Stomach (tissue), 4 donors: ENCODE measurements around the gene ZNF384.

ENCODE experiments used
- EP300 ChIP-seq: sonication (generic); formaldehyde crosslinking; IDR thresholded peaks from one replicate; pipeline ENCODE4 v1.6.1; 2017; ENCODE audit warnings: antibody characterized with exemption
- POLR2A ChIP-seq, 4 donors: fragments of 450-650 bp; IDR thresholded peaks; one replicate each; pipeline ENCODE4 v1.6.1; 2016; ENCODE audit warnings: antibody characterized with exemption in 4 of 4, control low read depth in 2 of 4, mild to moderate bottlenecking in 1 of 4, moderate library complexity in 1 of 4
- TF ChIP-seq, protein P1 (sequence below), 7 experiments: fragments of 450-650 bp in 4 of 7; fragments of 200-600 bp in 3 of 7; sonication (generic) in 3 of 7; IDR thresholded peaks; one replicate each; pipeline ENCODE4 v1.5.1; 2016 to 2019; ENCODE audit warnings: antibody characterized with exemption in 7 of 7, control low read depth in 2 of 7, mild to moderate bottlenecking in 1 of 7

DNA sequence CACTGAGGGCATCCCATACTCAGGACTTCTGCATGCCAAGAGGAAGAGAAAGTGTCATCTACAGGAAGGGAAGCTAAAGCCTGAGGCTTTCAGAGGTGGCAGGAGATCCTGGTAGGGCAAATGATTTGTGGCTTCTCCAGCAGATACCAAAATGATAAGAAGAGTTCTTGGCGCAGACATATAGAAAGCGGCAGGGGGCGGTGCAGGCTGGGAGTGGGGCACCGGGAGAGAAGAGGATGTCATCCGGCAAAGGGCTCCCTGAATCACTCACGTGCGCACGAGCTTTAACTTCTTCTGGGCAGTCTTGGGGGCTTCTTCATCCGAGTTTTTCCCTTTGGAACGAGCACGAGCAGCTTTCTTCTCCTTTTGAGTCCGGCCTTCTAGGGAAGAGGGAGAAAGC, 36.8 kb downstream of the ZNF384 start:
- TF ChIP-seq POLR2A (IDR thresholded peaks at IDR 0.05) (no peak), EP300 (no peak)
- TF ChIP-seq, protein P1, sequence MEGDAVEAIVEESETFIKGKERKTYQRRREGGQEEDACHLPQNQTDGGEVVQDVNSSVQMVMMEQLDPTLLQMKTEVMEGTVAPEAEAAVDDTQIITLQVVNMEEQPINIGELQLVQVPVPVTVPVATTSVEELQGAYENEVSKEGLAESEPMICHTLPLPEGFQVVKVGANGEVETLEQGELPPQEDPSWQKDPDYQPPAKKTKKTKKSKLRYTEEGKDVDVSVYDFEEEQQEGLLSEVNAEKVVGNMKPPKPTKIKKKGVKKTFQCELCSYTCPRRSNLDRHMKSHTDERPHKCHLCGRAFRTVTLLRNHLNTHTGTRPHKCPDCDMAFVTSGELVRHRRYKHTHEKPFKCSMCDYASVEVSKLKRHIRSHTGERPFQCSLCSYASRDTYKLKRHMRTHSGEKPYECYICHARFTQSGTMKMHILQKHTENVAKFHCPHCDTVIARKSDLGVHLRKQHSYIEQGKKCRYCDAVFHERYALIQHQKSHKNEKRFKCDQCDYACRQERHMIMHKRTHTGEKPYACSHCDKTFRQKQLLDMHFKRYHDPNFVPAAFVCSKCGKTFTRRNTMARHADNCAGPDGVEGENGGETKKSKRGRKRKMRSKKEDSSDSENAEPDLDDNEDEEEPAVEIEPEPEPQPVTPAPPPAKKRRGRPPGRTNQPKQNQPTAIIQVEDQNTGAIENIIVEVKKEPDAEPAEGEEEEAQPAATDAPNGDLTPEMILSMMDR (IDR thresholded peaks at IDR 0.05): no peak
